Endometrial microvascular endothelial cells (primary cell): ENCODE results near the gene GABRD. TPM values are rescaled to one million over a fixed set of nuclear protein-coding genes. Genes with fewer than 3 reads are reported as not detected.

Experiments
- in situ Hi-C: cut with HindIII; loops from 2 replicates; pipeline ENCODE4 v1.10.0; 2017; ENCODE audit warnings: low sequenced_read_pairs, low pct_unique_long_range_greater_than_20kb; ENCODE audit errors: inconsistent ontology term
- total RNA-seq: library from RNA; depleted of rRNA; stranded (reverse); fragments of >200 nt; gene quantifications from one replicate; pipeline ENCODE4 v1.2.3, GENCODE V29; 2015; ENCODE audit errors: inconsistent ontology term

GABRD gene
- total RNA-seq, 1 donor from 2014 or later, result not detected

DNA sequence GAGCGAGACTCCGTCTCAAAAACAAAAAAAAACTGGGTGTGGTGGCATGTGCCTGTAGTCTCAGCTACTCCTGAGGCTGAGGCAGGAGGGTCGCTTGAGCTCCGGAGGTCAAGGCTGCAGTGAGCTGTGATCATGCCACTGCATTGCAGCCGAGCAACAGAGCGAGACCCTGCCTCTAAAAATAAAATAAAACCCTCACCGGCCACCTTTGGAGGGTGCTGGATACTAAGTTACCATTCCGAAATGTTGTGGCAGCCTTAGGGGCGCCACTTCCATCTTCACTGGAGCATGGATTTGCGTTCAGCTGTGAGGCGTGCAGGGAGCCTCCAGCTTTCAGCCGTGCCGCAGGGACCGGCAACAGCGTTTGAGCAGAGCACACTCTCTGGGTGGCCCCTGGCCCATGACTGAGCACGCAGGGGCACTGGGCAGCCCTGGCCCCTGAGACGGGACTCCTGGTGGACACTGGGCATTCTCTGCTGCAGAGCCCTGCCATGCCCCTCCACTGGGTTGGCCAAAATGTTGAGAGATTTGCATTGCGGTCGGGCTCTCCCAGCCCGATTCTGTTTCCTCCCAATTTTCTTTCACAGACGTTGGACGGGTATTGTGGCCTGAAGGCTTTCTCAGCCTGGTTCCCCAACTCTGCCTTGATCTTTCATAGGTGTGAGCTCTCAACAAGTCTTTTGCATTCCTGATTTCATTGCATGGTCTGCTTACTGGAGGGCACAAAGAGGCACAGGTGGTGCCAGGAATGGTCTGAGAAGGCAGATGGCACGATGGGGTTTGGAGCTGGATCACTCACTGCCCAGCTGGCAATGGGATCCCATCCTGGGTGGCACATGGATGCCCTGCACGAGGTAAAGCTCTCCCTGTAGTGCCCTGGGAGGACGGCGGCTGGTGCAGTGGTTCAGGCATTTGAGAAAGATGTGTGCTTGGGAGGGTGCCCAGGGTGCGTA lies 9.8 kb upstream of the GABRD start:
- in situ Hi-C loops, result no loop called here

DNA sequence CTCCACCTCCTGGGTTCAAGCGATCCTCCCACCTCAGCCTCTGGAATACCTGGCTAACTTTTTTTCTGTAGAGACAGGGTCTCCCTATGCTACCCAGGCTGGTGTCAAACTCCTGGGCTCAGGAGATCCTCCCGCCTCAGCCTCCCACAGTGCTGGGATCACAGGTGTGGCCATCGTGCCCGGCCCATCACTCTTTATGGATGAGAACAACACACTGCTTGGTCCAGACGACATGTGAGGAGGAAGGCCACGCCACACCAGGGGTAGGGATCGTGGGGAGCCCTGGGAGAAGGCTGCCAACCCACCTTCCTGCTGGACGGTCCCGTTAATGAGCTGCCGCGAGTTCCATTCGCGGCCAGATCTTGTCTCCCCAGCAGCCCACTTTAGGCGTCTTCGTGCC lies 5.0 kb upstream of the GABRD start:
- in situ Hi-C loops, result no loop called here

DNA sequence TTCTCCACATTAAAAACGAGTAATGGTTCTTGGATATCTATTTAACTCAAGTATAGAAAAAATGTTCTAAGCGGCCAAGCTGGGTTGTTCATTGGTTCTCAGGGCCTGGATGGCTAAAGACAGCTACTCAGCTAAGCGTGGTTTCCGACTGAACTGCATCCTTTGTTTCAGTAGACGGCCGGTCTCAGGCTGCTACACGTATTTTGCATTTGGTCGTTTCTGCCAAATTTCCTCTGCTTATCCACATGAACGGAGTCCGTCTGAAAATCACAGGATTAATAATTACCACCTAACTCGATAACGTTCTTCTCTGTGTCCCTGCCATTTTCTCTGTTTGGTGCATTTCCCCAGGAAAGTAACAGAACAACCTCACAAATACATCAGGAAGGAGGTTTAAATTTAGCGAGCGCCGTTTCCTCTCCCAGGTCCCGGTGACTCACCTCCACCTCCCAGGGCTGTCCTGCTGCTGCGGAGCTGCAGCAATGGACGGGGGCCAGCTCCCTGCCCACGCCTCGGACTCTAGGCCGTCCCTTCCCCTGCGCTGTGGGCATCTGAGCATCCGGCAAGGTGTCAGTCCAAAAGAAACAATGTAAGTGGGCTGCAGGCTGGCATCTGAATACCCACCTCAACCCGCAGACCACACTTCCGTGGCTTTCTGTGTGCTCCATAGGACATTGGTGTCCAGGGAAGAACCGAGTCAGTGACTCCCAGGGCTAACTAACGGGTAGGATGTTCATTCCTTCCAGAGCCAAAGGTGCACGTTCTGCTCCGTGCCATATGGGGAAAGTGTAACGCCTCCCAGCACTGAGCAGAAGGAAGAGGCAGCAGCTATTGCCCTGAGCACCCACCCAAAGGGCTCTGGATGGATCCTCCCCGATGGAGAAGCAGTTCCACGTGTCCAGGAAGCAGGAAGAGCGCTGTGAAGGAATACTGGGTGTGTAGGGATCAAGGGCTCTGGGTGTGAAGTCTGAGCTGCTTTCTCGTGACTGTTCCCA lies 4.1 kb upstream of the GABRD start:
- in situ Hi-C loops, result no loop called here

DNA sequence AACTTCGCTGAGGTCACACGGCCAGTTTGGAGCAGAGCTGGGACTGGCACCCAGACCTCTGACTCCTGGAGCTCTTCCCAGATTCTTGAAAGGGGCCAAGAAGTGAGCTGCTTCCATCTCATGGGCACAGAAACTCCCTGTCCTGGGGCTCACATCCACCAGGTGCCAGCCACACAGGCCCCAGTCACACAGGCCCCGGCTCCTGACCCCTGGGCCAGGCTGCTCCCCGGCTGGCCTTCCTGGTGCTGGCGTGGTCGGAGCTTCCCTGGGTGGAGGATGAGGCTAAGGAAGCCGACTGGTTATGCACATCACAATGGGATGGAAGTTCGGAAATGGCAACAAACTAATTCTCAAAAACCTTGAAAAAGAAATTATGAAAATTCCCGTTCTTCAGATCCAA lies 3.0 kb upstream of the GABRD start:
- in situ Hi-C loops, result no loop called here

DNA sequence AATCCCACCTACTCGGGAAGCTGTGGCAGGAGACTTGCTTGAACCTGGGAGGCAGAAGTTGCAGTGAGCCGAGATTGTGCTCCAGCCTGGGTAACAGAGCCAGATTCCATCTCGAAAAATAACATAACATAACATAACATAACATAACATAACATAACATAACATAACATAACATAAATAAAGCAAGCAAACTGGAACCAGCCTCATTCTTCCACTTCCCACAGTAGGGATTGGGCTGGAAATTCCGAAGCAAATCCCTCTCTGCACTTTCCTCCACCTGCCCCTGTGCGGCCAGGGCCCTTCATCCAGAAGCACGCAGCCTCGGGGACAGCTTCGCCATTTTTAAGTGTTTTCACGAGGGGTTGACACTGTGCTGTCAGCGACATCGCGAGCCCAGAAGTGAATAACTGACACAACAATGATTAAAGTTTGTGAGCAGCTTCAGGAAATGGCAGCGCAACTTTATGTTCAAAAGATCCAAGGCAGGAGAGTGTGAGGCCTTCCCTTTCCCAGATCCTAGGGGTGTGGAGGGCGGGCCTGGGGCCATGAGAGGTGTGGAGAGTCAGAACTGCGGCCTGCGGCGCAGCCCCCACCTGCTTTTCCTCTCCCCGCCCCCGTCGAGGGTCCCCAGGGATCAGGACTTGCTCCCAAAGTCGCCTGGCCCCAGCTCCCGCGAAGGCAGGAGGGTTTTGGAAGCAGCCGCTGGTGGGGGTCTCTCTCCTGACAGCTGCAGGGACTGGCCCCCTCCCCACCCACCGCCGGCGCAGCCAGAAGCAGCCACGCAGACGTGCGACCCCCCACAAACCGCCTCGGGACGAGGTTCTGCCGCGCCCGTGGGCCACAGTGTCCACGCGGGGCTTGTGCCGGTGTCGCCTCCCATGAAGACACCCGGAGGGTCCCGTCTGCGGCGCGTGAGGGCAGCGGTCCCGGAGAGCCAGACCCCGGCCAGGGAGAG lies 651 bp upstream of the GABRD start:
- in situ Hi-C loops, result no loop called here

DNA sequence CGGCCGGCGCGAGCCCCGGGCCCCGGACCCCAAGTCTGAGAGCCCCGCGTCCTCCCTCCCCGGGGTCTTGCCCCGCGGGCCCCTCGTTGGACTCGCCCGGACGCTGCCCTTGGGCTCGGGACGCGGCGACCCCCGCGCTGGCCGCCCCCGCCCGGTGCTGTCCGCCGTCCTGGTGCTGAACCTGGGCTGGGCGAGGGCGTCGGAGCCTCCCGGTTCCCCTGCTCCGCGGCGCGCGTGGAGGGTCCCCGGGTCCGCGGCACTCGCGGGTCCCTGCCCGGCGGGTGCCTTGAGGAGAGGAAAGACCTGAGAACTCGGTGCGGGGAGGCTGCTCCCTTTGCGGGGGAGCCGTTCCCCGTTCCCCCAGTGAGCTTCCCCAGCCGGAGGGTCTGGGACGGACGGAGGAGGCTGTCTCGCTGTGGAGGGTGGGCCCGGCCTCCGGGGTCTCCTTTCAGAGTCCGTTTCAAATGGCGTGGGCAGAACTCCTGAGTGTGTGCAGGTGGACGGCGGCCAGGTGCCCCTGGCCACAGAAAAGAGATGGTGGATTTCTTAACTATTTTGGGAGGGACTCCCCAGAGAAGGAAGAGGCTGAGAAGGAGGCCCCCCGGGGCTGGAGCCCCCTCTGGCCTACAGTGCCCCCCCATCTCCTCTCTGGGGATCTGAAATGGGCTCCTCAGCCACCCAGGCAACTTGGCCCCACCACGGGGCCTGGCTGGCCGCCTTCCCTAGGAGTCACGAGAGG lies 595 bp downstream of the GABRD start:
- in situ Hi-C loops, result no loop called here

DNA sequence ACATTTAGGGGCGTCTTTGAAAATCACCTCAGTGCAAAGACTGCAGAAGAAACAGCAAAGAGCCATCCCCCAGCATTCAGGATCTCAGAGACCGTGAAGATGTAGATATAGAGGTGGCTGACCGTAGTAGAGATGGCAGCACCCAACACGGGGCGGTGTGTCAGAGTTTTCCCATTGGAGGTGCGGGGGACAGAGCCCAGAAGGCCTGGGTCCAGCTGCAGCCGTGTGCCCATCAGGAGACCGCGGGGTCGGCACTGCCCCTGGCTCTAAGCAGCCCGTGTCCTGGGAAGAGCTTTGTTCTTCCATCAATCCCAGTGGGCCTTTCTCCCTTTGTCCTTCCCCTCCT lies 1.1 kb downstream of the GABRD start:
- in situ Hi-C loops, result no loop called here

DNA sequence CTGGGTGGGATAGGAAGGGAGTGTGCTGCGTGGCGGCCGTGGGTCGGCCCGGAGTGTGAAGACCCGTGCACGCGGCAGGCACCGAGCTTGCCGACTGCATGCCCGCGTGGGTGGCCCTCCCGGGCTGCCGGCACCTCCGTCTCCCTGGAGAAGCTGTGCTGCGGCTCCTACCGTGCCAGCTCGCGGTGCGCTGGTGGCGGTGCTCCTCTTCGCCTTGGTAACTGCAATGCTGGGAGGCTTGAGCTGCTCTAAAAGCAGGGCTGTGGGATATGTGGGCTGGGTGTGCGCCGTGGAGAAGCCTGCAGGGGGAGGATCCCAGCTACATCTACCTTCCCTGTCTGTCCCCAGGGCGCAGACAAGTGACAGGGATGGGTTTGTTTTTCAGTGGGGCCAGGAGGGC lies 2.4 kb downstream of the GABRD start:
- in situ Hi-C loops, result no loop called here

DNA sequence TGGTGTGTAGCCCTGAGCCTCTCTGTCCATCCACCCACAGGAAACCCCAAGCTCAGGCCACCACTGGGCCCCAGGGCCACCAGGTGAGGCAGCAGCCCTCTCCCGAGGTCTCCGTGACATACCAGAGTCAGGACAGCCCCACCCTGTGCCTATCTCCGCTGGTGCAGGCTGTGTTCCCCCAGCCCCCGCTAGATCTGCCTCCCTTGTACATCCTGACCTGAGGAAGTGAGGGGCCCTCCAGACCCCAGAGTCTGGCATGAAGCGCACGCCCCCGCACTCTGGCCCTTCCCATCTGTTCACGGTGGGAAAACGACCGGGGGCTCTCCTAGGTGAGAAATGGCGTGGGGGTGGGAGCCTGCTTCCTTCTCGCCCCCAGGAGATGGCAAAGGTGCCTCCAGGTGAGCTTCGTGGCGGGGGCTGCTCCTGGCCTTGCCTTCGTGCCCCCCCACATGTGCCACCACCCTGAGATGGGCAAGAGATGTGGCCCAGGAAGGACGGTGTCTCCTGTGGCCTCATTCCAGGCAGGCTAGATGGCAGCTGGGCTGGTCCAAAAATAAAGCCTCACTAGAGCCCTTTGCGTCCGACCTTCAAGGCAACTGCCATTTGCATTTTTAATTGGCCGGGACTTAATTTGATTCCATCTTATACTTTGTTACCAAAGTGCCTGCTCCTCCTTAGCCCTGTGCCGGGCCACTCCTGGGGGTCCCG lies 3.1 kb downstream of the GABRD start:
- in situ Hi-C loops, result no loop called here

DNA sequence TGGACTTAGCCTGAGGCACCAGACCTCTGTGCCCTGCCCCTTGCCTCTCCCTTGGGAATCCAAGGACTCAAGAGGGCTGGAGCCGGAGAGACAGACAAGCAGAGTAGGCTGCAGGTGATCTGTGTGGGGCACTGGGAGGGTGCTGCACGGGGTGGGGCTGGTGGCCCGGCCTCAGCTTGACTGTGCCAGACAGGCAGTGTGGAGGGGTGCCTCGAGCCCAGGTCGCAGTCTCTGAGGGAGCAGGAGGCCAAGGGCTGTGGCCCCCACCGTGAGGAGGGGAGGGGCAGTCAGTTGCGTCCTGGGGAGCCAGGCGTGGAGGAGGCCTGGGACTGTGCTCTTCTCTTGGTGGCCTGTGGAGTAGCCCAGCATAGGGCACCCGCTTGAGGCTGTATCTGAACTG lies 4.0 kb downstream of the GABRD start:
- in situ Hi-C loops, result no loop called here

DNA sequence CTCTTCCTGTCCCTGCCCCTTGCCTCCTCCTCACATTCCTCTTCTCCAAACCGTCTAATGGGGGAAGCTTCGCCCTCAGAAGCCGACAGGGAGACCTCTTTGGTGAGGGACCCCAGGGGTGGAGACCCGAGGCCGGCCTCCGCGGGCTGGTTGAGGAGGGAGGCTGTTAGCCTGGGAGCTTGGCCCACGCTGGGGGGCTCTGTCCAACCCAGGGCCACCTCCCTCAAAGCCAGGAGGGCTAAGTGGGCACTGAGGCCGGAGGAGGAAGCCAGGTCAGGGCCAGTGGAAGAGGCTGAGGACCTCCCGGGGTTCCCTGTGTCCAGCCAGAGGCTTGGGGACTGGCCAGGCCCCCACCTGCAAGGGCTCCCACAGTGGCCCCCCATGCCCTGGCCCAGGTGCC lies 5.3 kb downstream of the GABRD start:
- in situ Hi-C loops, result no loop called here

DNA sequence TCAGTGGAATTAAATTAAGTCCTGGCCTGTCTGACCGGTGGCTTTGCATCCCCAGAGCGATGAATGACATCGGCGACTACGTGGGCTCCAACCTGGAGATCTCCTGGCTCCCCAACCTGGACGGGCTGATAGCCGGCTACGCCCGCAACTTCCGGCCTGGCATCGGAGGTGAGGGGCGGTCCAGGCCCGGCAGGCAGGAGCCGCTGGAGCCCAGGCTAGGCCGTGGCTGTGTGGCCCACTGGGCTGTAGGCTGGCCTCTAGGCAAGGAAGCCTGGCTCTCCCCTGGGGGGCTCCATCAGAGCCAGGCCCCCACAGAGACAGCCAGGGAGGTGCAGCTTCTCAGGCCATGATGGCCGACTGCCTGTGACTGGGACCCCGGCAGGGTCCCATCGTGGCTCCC lies 5.7 kb downstream of the GABRD start:
- in situ Hi-C loops, result no loop called here

DNA sequence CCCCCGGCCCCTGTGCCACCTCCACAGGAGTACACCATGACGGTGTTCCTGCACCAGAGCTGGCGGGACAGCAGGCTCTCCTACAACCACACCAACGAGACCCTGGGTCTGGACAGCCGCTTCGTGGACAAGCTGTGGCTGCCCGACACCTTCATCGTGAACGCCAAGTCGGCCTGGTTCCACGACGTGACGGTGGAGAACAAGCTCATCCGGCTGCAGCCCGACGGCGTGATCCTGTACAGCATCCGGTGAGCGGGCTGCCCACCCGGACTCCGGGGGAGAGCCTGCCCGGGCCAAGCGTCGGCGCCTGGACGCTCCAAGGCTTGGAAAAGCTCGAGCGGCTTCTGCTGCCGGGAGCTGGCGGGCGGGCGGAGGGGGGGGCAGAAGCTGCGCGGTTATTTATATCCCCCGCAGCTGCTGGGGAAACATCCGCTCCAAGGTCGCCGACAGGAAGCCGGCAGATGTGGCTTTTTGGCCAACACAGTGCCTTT lies 6.4 kb downstream of the GABRD start:
- in situ Hi-C loops, result no loop called here

DNA sequence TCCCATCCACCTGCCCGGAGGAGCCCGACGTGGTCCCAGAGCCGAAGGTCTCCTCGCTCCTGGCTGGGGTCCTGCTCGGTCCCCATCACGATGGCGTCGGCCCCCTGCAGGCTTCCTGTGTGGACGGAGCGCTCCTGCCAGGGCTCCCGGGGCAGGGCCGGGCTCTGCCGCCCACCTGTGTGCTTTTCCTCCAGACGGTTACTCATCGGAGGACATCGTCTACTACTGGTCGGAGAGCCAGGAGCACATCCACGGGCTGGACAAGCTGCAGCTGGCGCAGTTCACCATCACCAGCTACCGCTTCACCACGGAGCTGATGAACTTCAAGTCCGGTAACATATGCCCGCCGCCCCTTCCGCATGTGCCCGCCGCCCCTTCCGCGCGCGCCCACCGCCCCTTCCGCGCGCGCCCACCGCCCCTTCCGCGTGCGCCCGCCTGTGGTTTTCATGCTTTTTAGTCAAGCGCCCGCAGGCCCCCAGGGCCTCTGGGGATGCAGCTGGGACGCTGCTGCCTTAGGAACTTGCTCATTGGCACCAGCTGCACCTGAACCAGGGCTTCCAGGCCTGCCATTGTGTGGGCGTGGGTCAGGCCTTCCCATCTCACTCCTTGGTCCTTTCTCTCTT lies 8.9 kb downstream of the GABRD start:
- in situ Hi-C loops, result no loop called here

DNA sequence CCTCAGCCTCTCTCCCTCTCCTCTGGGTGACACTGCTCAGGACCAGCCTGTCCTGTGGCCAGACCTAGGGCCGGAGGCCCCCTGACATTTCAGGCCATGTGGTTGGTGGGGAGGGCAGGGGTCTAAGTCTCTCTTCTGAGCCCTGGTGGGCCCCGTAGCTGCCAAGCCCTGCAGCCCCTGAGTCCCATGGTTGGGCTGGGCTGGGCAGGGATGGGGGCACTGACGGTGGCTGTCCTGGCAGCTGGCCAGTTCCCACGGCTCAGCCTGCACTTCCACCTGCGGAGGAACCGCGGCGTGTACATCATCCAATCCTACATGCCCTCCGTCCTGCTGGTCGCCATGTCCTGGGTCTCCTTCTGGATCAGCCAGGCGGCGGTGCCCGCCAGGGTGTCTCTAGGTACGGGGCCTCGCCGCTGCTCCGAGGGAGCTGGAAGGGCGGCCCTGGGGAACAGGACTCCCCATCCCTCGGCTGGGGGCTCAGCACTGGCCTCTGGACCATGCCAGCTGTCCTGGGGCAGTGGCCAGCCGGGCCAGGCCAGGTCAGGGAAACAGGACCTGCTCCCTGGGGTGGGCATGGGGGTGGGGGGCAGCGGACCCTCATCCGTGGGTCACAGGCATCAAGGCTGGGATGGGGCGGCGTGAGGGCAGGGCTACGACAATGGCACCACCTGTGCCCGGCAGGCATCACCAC lies 9.9 kb downstream of the GABRD start:
- in situ Hi-C loops, result no loop called here

DNA sequence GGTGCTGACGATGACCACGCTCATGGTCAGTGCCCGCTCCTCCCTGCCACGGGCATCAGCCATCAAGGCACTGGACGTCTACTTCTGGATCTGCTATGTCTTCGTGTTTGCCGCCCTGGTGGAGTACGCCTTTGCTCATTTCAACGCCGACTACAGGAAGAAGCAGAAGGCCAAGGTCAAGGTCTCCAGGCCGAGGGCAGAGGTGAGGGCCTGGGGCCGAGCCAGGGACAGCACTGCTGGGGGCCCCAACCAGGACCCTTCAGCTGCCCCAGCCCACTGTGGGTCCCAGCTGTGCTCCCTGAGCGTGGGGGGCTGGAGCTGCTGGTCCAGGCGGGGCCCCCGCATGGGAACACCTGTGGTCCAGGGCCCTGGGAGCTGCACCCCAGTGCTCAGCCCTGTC lies 10.4 kb downstream of the GABRD start:
- in situ Hi-C loops, result no loop called here
